PC-3 (cell line): ENCODE results near the gene FIGNL1. TPM values are rescaled to one million over a fixed set of nuclear protein-coding genes. Genes with fewer than 3 reads are reported as not detected.

Experiments used
- ATAC-seq: fragments of 200-7000 bp; cut with Tn5 transposase; 2 replicates; pipeline ENCODE4 v1.9.1; 2020; ENCODE audit warnings: mild to moderate bottlenecking, moderate library complexity
- BruUV-seq: library from RNA; stranded (reverse); fragments of 400-500 nt; replicated peaks from 2 replicates; lab custom pipeline; 2021; lab: Mats Ljungman, UMichigan
- CTCF ChIA-PET: fragments of 300-600 bp; sonication (Branson Sonifier 250); formaldehyde crosslinking; loops from one replicate; lab custom pipeline; 2022; ENCODE audit warnings: antibody characterized with exemption; lab: Charles Lee
- POLR2A ChIA-PET: fragments of 300-600 bp; sonication (Branson Sonifier 250); formaldehyde crosslinking; loops from one replicate; lab custom pipeline; 2022; ENCODE audit warnings: antibody characterized with exemption; ENCODE audit not compliant: unreplicated experiment; lab: Charles Lee
- DNase-seq: peaks from one replicate; pipeline ENCODE4 v3.0.0-alpha.2; 2015
- H2AFZ ChIP-seq: fragments of 300-600 bp; sonication (generic); 2 replicates; pipeline ENCODE4 v1.6.0; 2016; ENCODE audit warnings: antibody characterized with exemption, low read length
- H3F3A ChIP-seq: fragments of 300-600 bp; sonication (generic); one replicate; pipeline ENCODE4 v1.6.0; 2017; ENCODE audit warnings: antibody characterized with exemption, low read length, control low read depth, mild to moderate bottlenecking; ENCODE audit not compliant: unreplicated experiment
- H3K27ac ChIP-seq: fragments of 300-600 bp; sonication (generic); 2 replicates; pipeline ENCODE4 v1.5.1; 2016; ENCODE audit warnings: mild to moderate bottlenecking, low read length
- H3K27me3 ChIP-seq: fragments of 300-600 bp; sonication (generic); 2 replicates; pipeline ENCODE4 v1.6.1; 2016; ENCODE audit warnings: low read length, mixed read lengths
- H3K36me3 ChIP-seq: fragments of 300-600 bp; sonication (generic); 2 replicates; pipeline ENCODE4 v1.6.1; 2016; ENCODE audit warnings: low read depth, mixed run types, low read length, mixed read lengths
- H3K4me1 ChIP-seq: fragments of 300-600 bp; sonication (generic); 2 replicates; pipeline ENCODE4 v1.5.1; 2016; ENCODE audit warnings: low read length; ENCODE audit not compliant: insufficient read depth
- H3K4me2 ChIP-seq: fragments of 300-600 bp; sonication (generic); 2 replicates; pipeline ENCODE4 v1.6.0; 2016; ENCODE audit warnings: low read length
- H3K4me3 ChIP-seq: fragments of 300-600 bp; sonication (generic); 2 replicates; pipeline ENCODE4 v1.5.1; 2016; ENCODE audit warnings: mild to moderate bottlenecking, low read length, mixed read lengths
- H3K79me2 ChIP-seq: fragments of 300-600 bp; sonication (generic); 2 replicates; pipeline ENCODE4 v1.6.1; 2017; ENCODE audit warnings: low read length, mixed read lengths
- H3K9ac ChIP-seq: fragments of 300-600 bp; sonication (generic); 2 replicates; pipeline ENCODE4 v1.6.0; 2016; ENCODE audit warnings: mild to moderate bottlenecking, low read length
- H3K9me2 ChIP-seq: fragments of 300-600 bp; sonication (generic); replicated peaks from 2 replicates; pipeline ENCODE4 v1.6.1; 2016; ENCODE audit warnings: mixed run types, low read length, mixed read lengths
- H3K9me3 ChIP-seq: fragments of 300-600 bp; sonication (generic); 2 replicates; pipeline ENCODE4 v1.6.1; 2016; ENCODE audit warnings: low read length, mixed read lengths
- H4K20me1 ChIP-seq: fragments of 300-600 bp; sonication (generic); 2 replicates; pipeline ENCODE4 v1.6.1; 2016; ENCODE audit warnings: low read length, mixed read lengths
- EZH2 ChIP-seq: fragments of 300-600 bp; sonication (generic); IDR thresholded peaks from one replicate; pipeline ENCODE4 v1.6.1; 2017; ENCODE audit warnings: antibody characterized with exemption, mild to moderate bottlenecking, low read length; ENCODE audit not compliant: unreplicated experiment
- EZH2phosphoT487 ChIP-seq: fragments of 300-600 bp; sonication (generic); IDR thresholded peaks from 2 replicates; pipeline ENCODE4 v1.6.1; 2018; ENCODE audit warnings: mild to moderate bottlenecking, antibody characterized with exemption, low read length, borderline replicate concordance
- intact Hi-C: fragments of 100-400 bp; cut with micrococcal nuclease; formaldehyde crosslinking; loops from 2 replicates; pipeline ENCODE4 v1.9.0; 2023
- total RNA-seq: library from RNA; depleted of rRNA; stranded (reverse); fragments of >200 nt; gene quantifications from 2 replicates; pipeline ENCODE4 v1.2.3, GENCODE V29; 2014
- TF ChIP-seq, protein P1 (sequence below): fragments of 300-600 bp; sonication (generic); conservative IDR thresholded peaks from 2 replicates; pipeline ENCODE4 v1.5.1; 2017; ENCODE audit warnings: antibody characterized with exemption, low read depth, mild to moderate bottlenecking, low read length

FIGNL1 gene
- total RNA-seq, 1 experiment from 2014 or later: 27.2 TPM

DNA sequence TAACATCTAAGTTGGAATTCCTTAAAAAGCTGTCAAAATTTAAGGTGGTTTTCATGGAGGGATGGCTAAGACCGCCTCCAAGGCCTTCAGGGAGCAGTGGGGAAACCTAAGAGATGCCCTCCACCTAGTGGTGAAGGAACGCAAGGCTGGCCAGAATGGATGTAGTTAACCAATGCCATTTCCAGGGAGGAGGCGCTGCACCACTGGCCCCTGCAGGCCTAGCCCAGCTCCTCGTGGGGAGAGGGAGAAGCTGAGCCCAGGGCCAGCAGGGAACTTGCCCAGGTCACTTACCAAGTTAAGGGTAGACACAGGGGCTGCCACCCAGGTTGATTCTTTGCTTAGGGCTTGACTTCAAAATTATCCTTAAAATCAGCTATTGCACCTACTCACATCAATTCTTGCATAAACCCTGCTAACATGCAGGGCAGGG lies 32.0 kb downstream of the FIGNL1 start:
- H3F3A ChIP-seq: no peaks in the 10 kb centered on the region
- TF ChIP-seq, protein P1, sequence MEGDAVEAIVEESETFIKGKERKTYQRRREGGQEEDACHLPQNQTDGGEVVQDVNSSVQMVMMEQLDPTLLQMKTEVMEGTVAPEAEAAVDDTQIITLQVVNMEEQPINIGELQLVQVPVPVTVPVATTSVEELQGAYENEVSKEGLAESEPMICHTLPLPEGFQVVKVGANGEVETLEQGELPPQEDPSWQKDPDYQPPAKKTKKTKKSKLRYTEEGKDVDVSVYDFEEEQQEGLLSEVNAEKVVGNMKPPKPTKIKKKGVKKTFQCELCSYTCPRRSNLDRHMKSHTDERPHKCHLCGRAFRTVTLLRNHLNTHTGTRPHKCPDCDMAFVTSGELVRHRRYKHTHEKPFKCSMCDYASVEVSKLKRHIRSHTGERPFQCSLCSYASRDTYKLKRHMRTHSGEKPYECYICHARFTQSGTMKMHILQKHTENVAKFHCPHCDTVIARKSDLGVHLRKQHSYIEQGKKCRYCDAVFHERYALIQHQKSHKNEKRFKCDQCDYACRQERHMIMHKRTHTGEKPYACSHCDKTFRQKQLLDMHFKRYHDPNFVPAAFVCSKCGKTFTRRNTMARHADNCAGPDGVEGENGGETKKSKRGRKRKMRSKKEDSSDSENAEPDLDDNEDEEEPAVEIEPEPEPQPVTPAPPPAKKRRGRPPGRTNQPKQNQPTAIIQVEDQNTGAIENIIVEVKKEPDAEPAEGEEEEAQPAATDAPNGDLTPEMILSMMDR: peak; percentile 92
- TF ChIP-seq EZH2: no peak
- DNase-seq: peak; percentile 86
- H3K9me3 ChIP-seq: no peaks in the 10 kb centered on the region
- H3K36me3 ChIP-seq: no peaks in the 10 kb centered on the region
- no TSS peak for BruUV-seq
- H4K20me1 ChIP-seq: no peaks in the 10 kb centered on the region
- H3K4me1 ChIP-seq: no peaks in the 10 kb centered on the region
- H3K9me2 ChIP-seq: no peaks in the 10 kb centered on the region
- H3K27me3 ChIP-seq: peaks cover 4% of the 10 kb centered on the region; the same call in 1 of the 2 replicates
- H3K4me3 ChIP-seq: no peak overlapping the region
- H3K27ac ChIP-seq: no peak overlapping the region
- CTCF ChIA-PET: interaction anchor here (0.6 to 1.4 kb wide), 4 partner anchors 29 to 326 kb away, joined by 3 to 8 read pairs (median 4); no protein-coding TSS in a partner anchor
- ATAC-seq: peak; percentile 100
- no peak overlapping the region for H3K4me2 ChIP-seq
- intact Hi-C loops: loop anchor here (1.0 kb wide), 3 partner anchors 213 to 326 kb away; no protein-coding TSS in a partner anchor
- no peak overlapping the region for H2AFZ ChIP-seq
- no peak overlapping the region for H3K9ac ChIP-seq
- POLR2A ChIA-PET: no interaction called here
- no peaks in the 10 kb centered on the region for H3K79me2 ChIP-seq

DNA sequence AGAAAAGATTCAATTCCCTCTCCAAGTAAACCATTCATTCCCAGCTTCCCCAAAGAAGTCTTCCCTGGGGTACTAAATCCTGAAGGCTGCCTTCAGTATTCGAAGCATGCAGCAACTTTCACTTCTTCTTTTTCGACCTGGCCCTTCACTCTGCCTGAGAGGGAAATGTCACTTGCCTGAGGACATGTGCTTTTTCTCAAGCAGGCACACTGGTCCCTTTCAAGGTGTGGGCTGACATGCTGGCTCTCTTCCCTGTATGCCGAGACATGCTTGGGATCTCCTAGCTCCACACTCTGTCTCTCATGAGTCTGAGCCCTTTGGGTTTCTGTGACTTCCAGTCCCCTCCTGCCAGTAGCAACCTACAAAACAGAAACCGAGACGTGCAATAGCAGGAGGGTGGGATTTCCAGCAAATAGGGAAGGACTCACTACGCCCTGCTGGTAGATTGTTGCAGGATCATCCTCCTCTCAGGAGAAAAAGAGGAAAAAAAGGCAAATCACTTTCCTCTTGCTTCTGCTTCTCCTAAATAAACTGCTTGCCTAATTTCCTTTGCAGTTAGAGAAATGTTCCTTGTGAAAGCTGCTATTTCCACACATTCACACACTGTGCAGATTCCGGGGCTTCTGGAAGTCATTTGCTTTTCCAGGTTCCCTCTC lies 33.5 kb downstream of the FIGNL1 start:
- H3K79me2 ChIP-seq: no peaks in the 10 kb centered on the region
- no TSS peak for BruUV-seq
- intact Hi-C loops: no loop called here
- DNase-seq (no peak), ATAC-seq (no peak)
- H3K27me3 ChIP-seq: peaks cover 4% of the 10 kb centered on the region; the same call in 1 of the 2 replicates
- no peak overlapping the region for H3K4me3 ChIP-seq
- no peaks in the 10 kb centered on the region for H3K9me3 ChIP-seq
- H3F3A ChIP-seq: no peaks in the 10 kb centered on the region
- ChIA-PET CTCF (no interaction called here), POLR2A (no interaction called here)
- no peaks in the 10 kb centered on the region for H3K4me1 ChIP-seq
- H4K20me1 ChIP-seq: no peaks in the 10 kb centered on the region
- H3K9ac ChIP-seq: no peak overlapping the region
- TF ChIP-seq, protein P1: no peak
- TF ChIP-seq EZH2 (no peak), EZH2phosphoT487 (no peak)
- no peak overlapping the region for H3K27ac ChIP-seq
- H2AFZ ChIP-seq: no peak overlapping the region
- H3K9me2 ChIP-seq: no peaks in the 10 kb centered on the region
- H3K4me2 ChIP-seq: no peak overlapping the region
- H3K36me3 ChIP-seq: no peaks in the 10 kb centered on the region

DNA sequence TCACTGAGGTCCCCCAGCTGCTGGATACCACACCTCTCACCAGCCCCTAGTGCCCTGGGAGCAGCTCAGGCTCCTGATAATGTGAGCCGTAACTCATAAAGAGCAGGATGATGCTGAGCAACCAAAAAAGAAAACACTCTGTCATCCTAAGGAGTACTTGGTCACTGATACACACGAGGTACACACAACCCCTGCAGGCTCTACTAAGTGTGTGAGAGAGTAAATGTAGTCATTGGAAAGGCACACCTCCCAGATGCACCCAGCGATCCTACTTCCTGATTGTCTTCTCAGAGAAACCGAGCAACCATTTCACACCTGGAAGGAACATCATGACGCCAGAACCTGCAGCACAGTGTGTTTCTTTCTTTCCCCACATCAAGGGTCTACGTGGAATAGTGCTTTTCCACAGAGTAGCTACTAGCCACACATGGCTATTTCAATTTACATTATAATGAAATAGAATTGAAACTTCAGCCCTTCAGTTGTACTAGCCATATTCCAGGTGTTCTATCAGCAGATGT lies 34.2 kb downstream of the FIGNL1 start:
- Histone ChIP-seq H3K9me3 (no peaks in the 10 kb centered on the region), H3K79me2 (no peaks in the 10 kb centered on the region), H3K27me3 (peaks cover 4% of the 10 kb centered on the region; the same call in 1 of the 2 replicates), H2AFZ (no peak overlapping the region), H4K20me1 (no peaks in the 10 kb centered on the region), H3K36me3 (no peaks in the 10 kb centered on the region), H3K4me1 (no peaks in the 10 kb centered on the region), H3K9ac (no peak overlapping the region), H3K9me2 (no peaks in the 10 kb centered on the region), H3F3A (no peaks in the 10 kb centered on the region), H3K27ac (no peak overlapping the region), H3K4me2 (no peak overlapping the region), H3K4me3 (no peak overlapping the region)
- intact Hi-C loops: no loop called here
- TF ChIP-seq EZH2 (no peak), EZH2phosphoT487 (no peak)
- TF ChIP-seq, protein P1: no peak
- CTCF ChIA-PET: no interaction called here
- ATAC-seq (no peak), DNase-seq (no peak)
- POLR2A ChIA-PET: no interaction called here
- no TSS peak for BruUV-seq
